ENCODE data around the gene TBC1D22A. TPM values are rescaled to one million over a fixed set of nuclear protein-coding genes. Genes with fewer than 3 reads are reported as not detected.

The TBC1D22A gene
- total and polyA plus RNA-seq, 2 experiments from 2014 or later = 15.3 to 19.8 TPM

- WGBS (ENCODE audit: low lambda C conversion rate, missing lambda C conversion rate) = 94% methylated on average over 10 of the region's 10 CpGs
- no peak overlapping the region for H3K4me3 ChIP-seq
- H3K4me2 ChIP-seq = no peak overlapping the region
- TF ChIP-seq, protein P1, sequence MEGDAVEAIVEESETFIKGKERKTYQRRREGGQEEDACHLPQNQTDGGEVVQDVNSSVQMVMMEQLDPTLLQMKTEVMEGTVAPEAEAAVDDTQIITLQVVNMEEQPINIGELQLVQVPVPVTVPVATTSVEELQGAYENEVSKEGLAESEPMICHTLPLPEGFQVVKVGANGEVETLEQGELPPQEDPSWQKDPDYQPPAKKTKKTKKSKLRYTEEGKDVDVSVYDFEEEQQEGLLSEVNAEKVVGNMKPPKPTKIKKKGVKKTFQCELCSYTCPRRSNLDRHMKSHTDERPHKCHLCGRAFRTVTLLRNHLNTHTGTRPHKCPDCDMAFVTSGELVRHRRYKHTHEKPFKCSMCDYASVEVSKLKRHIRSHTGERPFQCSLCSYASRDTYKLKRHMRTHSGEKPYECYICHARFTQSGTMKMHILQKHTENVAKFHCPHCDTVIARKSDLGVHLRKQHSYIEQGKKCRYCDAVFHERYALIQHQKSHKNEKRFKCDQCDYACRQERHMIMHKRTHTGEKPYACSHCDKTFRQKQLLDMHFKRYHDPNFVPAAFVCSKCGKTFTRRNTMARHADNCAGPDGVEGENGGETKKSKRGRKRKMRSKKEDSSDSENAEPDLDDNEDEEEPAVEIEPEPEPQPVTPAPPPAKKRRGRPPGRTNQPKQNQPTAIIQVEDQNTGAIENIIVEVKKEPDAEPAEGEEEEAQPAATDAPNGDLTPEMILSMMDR (IDR thresholded peaks at IDR 0.05; ENCODE audit: poor library complexity) = no peak
- no peak for TF ChIP-seq EZH2phosphoT487 (IDR thresholded peaks at IDR 0.05; ENCODE audit: low read depth, severe bottlenecking, unreplicated experiment)
- TF ChIP-seq EZH2 (IDR thresholded peaks at IDR 0.05; ENCODE audit: borderline replicate concordance) = no peak
- H3K27ac ChIP-seq = peak overlapping the region; percentile 88
- DNase-seq (ENCODE audit: low spot score) = no peak
- no peaks in the 10 kb centered on the region for H3K27me3 ChIP-seq
- H3K9me2 ChIP-seq (replicated peaks; ENCODE audit: insufficient read depth) = no peaks in the 10 kb centered on the region
- peaks cover 55% of the 10 kb centered on the region for H3K79me2 ChIP-seq
- H2AFZ ChIP-seq = no peak overlapping the region
- H3K4me1 ChIP-seq (ENCODE audit: insufficient read depth) = peaks cover 26% of the 10 kb centered on the region
- no peaks in the 10 kb centered on the region for H3K36me3 ChIP-seq (replicated peaks; ENCODE audit: insufficient read depth, low read depth)
- peaks cover 4% of the 10 kb centered on the region for H4K20me1 ChIP-seq (ENCODE audit: insufficient read depth, poor library complexity, severe bottlenecking)
- no peaks in the 10 kb centered on the region for H3K9me3 ChIP-seq (ENCODE audit: low read depth)
Measured at GRCh38 chr22:46773076-46773475, 10.6 kb downstream of the TBC1D22A start.

DNA sequence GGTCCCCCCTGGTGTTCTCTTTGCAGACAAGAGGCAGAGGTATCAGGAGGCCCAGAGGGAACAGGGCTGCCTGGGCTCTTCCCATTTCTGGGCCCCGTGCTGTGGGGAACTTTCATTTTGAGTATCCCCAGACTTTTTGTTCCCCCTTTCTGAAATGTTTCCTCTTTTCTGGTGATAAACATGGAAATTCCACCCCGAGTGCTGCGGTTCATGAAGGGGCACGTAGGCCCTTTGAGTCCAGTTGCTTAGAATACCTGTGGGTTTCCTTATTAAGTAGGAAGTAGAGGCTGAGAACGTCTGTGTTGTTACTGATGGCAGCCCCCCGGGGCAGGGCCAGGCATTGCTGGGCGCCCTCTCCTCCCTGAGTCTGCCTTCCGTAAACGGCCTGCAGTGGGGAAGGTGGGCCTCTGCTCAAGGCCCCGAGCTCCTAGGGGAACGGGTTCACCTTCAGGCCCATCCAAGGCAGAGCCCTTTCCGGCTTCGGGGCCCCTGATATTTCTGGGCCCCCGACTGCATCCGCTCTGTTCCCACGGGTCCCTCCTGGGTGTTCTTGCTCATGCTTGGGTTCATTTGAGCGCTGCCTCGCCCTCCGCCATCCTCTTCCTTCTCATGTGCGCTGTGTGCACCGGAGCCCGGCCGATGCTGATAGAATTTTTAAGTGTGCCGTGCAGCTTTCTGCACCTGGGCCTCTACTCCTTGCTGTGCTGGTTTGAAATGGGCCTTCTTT is 12.0 kb downstream of the TBC1D22A start:
- Histone ChIP-seq H3K36me3 (replicated peaks; ENCODE audit: insufficient read depth, low read depth) (no peaks in the 10 kb centered on the region), H3K9me3 (ENCODE audit: low read depth) (no peaks in the 10 kb centered on the region), H4K20me1 (ENCODE audit: insufficient read depth, poor library complexity, severe bottlenecking) (peaks cover 9% of the 10 kb centered on the region), H2AFZ (no peak overlapping the region), H3K4me2 (peak overlapping the region; percentile 62), H3K27ac (peak overlapping the region; percentile 95), H3K9me2 (replicated peaks; ENCODE audit: insufficient read depth) (no peaks in the 10 kb centered on the region), H3K27me3 (no peaks in the 10 kb centered on the region), H3K4me1 (ENCODE audit: insufficient read depth) (peaks cover 26% of the 10 kb centered on the region), H3K79me2 (peaks cover 59% of the 10 kb centered on the region), H3K4me3 (no peak overlapping the region)
- TF ChIP-seq EZH2 (IDR thresholded peaks at IDR 0.05; ENCODE audit: borderline replicate concordance) (no peak), EZH2phosphoT487 (IDR thresholded peaks at IDR 0.05; ENCODE audit: low read depth, severe bottlenecking, unreplicated experiment) (no peak)
- TF ChIP-seq, protein P1 (IDR thresholded peaks at IDR 0.05; ENCODE audit: poor library complexity) = no peak
- DNase-seq (ENCODE audit: low spot score) = no peak
- WGBS (ENCODE audit: low lambda C conversion rate, missing lambda C conversion rate) = 81% methylated on average over 20 of the region's 24 CpGs

DNA sequence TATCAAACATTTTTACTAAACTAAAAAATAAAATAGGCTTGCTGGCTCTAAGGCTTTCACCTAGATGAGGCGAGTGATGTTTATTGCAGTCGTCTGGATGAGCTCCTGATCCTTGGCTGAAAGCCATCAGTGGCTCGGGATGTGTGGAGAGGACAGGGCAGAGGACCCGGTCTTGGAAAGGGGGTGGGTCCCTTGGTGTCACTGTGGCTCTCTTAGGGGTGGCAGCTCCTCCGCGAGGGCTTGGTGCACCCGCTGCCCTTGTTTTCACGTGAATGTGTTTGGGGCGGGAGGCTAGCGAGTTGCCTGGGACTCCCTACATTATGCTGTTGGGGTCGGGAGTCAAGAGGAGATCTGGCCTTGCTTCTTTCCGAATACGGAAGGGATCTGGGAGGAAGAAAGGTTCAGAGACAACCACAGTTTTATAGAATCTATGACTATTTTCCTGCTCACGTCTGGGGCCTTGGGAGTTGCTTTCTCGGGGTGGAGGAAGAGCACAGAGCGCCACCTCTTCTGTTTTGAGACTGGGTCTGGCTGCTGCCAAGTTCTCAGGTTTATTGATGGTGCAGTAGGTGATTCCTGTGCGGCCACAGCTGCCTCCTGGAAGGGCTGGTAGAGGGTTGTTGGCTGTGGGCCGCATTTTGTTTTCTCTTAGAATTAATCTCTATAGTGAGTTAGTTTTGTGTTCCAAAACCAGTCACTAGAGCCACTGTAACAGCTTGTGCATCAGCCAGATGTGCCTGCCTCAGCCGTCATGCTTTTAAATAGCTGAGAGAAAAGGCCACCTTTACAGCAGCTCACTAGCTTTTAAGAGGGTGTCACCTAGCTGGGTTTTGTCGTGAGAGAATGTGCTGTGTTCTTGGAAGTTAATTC is 12.8 kb downstream of the TBC1D22A start:
- H3K4me1 ChIP-seq (ENCODE audit: insufficient read depth) = peaks cover 26% of the 10 kb centered on the region
- H3K27me3 ChIP-seq = no peaks in the 10 kb centered on the region

More for the DNA sequence above, 12.8 kb downstream of the TBC1D22A start:
- Histone ChIP-seq H3K9me3 (ENCODE audit: low read depth) (no peaks in the 10 kb centered on the region), H3K4me3 (no peak overlapping the region), H4K20me1 (ENCODE audit: insufficient read depth, poor library complexity, severe bottlenecking) (peaks cover 9% of the 10 kb centered on the region), H3K27ac (peak overlapping the region; percentile 95), H3K79me2 (peaks cover 67% of the 10 kb centered on the region), H3K4me2 (peak overlapping the region; percentile 62), H2AFZ (no peak overlapping the region), H3K9me2 (replicated peaks; ENCODE audit: insufficient read depth) (no peaks in the 10 kb centered on the region), H3K36me3 (replicated peaks; ENCODE audit: insufficient read depth, low read depth) (no peaks in the 10 kb centered on the region)
- no peak for DNase-seq (ENCODE audit: low spot score)
- 82% methylated on average over 20 of the region's 20 CpGs for WGBS (ENCODE audit: low lambda C conversion rate, missing lambda C conversion rate)
- TF ChIP-seq EZH2phosphoT487 (IDR thresholded peaks at IDR 0.05; ENCODE audit: low read depth, severe bottlenecking, unreplicated experiment) (no peak), EZH2 (IDR thresholded peaks at IDR 0.05; ENCODE audit: borderline replicate concordance) (no peak)
- TF ChIP-seq, protein P1 (IDR thresholded peaks at IDR 0.05; ENCODE audit: poor library complexity) = no peak
